ENCODE measurements around the gene VWA2.

The VWA2 gene

DNA sequence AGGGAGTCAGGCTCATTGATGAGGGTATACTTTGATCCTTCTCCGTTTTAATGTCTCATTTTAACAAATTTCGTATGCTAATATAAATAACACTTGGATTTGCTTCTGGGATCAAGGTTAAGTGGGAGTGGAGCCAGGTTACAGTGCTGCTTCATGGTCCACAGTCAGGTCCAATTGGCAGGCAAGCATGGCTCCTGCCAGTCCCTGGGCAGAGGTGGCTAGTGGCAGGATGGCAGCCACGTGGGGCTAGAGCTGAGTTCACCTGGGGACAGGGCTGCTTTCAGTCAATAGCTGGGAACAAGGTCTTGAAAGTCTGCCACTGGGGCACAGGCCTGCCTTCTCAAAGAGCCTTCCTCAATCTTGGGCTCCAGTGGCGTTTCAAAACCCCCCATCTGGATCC, 16.0 kb upstream of the VWA2 start:
- TF ChIP-seq, protein P1, sequence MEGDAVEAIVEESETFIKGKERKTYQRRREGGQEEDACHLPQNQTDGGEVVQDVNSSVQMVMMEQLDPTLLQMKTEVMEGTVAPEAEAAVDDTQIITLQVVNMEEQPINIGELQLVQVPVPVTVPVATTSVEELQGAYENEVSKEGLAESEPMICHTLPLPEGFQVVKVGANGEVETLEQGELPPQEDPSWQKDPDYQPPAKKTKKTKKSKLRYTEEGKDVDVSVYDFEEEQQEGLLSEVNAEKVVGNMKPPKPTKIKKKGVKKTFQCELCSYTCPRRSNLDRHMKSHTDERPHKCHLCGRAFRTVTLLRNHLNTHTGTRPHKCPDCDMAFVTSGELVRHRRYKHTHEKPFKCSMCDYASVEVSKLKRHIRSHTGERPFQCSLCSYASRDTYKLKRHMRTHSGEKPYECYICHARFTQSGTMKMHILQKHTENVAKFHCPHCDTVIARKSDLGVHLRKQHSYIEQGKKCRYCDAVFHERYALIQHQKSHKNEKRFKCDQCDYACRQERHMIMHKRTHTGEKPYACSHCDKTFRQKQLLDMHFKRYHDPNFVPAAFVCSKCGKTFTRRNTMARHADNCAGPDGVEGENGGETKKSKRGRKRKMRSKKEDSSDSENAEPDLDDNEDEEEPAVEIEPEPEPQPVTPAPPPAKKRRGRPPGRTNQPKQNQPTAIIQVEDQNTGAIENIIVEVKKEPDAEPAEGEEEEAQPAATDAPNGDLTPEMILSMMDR (conservative IDR thresholded peaks at IDR 0.05; ENCODE audit: low read depth): no peak
- ChIA-PET POLR2A (ENCODE audit: low non-redundant PET) (no interaction called here), CTCF (no interaction called here)
- no peak for DNase-seq (ENCODE audit: low spot score)
- no peak overlapping the region for H3K27ac ChIP-seq

DNA sequence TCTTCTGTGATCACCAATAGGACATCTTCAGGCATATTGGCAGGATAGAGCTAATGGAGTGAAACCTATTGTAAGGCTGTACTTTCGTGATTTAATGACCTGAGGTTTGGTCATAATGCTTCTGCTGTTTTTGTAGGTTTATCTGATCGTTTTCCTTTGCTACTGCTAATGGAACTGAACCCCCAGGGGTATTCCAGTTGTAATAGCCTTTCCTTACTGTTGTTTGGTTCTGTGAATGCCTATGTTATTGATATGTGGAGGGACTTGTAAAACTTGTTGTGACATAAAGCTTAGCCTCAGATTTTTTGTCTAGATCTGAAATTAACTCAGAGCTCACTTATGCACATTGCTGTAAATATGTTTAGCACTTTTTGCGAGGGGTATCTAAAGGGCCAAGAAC, 10.9 kb upstream of the VWA2 start:
- TF ChIP-seq, protein P1 (conservative IDR thresholded peaks at IDR 0.05; ENCODE audit: low read depth): no peak
- CTCF ChIA-PET: no interaction called here
- H3K27ac ChIP-seq: no peak overlapping the region
- POLR2A ChIA-PET (ENCODE audit: low non-redundant PET): no interaction called here
- no peak for DNase-seq (ENCODE audit: low spot score)

DNA sequence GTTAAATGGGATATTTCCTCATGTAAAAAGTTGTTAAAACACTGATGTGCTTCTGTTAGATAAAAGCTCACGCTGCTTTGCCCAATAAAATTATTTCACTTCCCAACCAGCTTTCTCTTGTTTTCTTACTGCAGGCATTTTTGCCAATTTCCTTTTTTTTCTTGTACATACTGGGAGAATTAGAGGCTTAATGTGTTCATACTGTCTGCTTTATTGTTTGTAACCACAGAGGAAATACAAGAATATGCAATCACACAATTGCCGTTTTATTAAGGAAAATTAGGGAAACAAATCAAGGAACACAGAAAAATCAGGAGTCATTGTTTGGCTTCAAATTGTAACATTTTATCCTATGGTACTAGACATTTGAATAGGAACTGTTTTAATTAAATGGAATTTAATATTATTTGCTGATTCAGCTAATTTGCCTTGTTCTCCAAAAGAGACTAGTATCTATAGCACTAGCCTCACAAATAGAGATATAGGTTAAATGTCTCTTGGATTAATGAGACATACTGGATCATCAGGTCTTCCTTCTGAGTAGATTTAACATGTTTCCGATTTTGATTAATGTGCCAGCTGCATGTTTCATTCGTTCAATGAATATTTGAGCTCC, 6.4 kb upstream of the VWA2 start:
- CTCF ChIA-PET: interaction anchor here (0.5 kb wide), 1 partner anchor 897 kb away, joined by 3 read pairs; no protein-coding TSS in a partner anchor
- H3K27ac ChIP-seq: no peak overlapping the region
- DNase-seq (ENCODE audit: low spot score): no peak
- POLR2A ChIA-PET (ENCODE audit: low non-redundant PET): no interaction called here
- TF ChIP-seq, protein P1 (conservative IDR thresholded peaks at IDR 0.05; ENCODE audit: low read depth): no peak

DNA sequence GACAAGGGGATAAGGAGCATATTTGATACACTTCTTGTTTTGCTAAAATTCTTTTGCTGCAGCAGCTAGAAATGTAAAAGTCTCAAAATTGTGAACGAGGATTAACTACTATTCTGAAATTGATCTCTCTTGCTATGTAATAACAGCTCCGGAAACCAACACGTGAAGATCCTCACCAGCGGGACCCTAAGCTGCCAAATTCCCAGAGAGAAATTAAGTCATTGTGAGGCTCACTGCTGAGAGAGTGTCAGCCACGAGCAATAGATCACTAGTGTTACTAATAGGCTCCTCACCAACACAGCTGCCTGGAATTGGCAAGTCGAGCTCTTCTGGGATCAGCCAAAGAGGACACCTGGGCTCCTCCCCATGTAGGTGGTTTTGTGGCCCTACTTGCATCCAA, 5.6 kb upstream of the VWA2 start:
- TF ChIP-seq, protein P1 (conservative IDR thresholded peaks at IDR 0.05; ENCODE audit: low read depth): no peak
- ChIA-PET POLR2A (ENCODE audit: low non-redundant PET) (no interaction called here), CTCF (no interaction called here)
- DNase-seq (ENCODE audit: low spot score): no peak
- no peak overlapping the region for H3K27ac ChIP-seq

DNA sequence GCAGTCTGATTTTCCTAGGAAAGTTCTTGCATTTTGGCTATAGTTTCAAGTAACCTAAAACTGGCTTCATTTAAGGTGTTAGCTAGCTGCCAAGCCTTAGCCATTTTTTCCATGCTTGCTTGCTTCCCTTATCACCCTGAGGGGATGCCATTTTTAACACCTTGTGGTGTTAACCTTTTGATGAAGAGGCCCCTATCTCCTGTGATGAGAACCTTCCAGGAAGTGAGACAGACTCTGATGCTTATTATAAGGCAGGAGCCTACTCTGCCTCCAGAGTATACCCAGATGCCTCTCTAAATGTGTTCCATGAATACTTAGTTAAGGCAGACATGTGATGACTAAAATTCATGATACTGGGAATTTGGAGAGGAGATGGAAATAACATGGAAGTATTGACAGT, 4.9 kb upstream of the VWA2 start:
- DNase-seq (ENCODE audit: low spot score): no peak
- CTCF ChIA-PET: no interaction called here
- TF ChIP-seq, protein P1 (conservative IDR thresholded peaks at IDR 0.05; ENCODE audit: low read depth): no peak
- POLR2A ChIA-PET (ENCODE audit: low non-redundant PET): no interaction called here
- no peak overlapping the region for H3K27ac ChIP-seq

DNA sequence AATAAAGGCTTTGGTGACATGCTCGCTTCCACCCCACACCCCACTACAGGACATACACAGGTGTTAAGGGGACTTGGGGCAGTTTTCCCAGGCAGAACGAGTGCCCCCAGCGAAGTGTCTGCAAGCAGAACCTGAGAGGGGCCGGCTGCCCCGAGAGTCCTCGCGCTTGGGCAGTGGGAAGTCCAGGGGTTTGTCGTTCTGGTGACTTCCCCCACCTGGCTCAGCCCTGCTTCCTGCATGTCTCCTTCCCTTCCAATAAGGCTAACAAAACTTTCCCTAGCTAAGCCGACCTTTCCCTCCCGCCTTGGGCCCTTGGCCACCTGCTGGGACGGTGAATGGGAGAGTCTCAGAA, 916 bp downstream of the VWA2 start:
- POLR2A ChIA-PET (ENCODE audit: low non-redundant PET): no interaction called here
- TF ChIP-seq, protein P1 (conservative IDR thresholded peaks at IDR 0.05; ENCODE audit: low read depth): no peak
- CTCF ChIA-PET: interaction anchor here (0.7 kb wide), 1 partner anchor 10 kb away, joined by 3 read pairs; no protein-coding TSS in a partner anchor
- H3K27ac ChIP-seq: no peak overlapping the region
- no peak for DNase-seq (ENCODE audit: low spot score)

All from RWPE1 (cell line).